H9 (cell line): ENCODE measurements around the gene RPL28. TPM values are rescaled to one million over a fixed set of nuclear protein-coding genes. Genes with fewer than 3 reads are reported as not detected.

Experiments
- DNase-seq: peaks from one replicate; pipeline ENCODE4 v3.0.0-alpha.2; 2017
- H2AFZ ChIP-seq: one replicate; pipeline ENCODE4 v1.6.1; 2013; ENCODE audit warnings: mild to moderate bottlenecking, low read length, control low read depth, moderate library complexity
- H2AK5ac ChIP-seq: 2 replicates; pipeline ENCODE4 v1.6.1; 2013; ENCODE audit warnings: low read length, control low read depth, mixed read lengths; ENCODE audit not compliant: insufficient read length
- H2BK120ac ChIP-seq: one replicate; pipeline ENCODE4 v1.6.1; 2013; ENCODE audit warnings: low read depth, mild to moderate bottlenecking, low read length, control low read depth, inconsistent platforms; ENCODE audit not compliant: poor library complexity, severe bottlenecking
- H2BK12ac ChIP-seq: 2 replicates; pipeline ENCODE4 v1.6.1; 2013; ENCODE audit warnings: low read length, control low read depth, mixed read lengths, low read depth; ENCODE audit not compliant: insufficient read length
- H2BK15ac ChIP-seq: 2 replicates; pipeline ENCODE4 v1.6.1; 2013; ENCODE audit warnings: low read depth, low read length, control low read depth
- H2BK20ac ChIP-seq: one replicate; pipeline ENCODE4 v1.6.1; 2013; ENCODE audit warnings: low read depth, mild to moderate bottlenecking, low read length, control low read depth, inconsistent platforms; ENCODE audit not compliant: poor library complexity, severe bottlenecking
- H2BK5ac ChIP-seq: 2 replicates; pipeline ENCODE4 v1.6.1; 2013; ENCODE audit warnings: low read length, control low read depth, mixed read lengths; ENCODE audit not compliant: insufficient read length
- H3K14ac ChIP-seq: 2 replicates; pipeline ENCODE4 v1.6.1; 2013; ENCODE audit warnings: low read length, control low read depth; ENCODE audit not compliant: insufficient read depth
- H3K18ac ChIP-seq: 2 replicates; pipeline ENCODE4 v1.6.1; 2013; ENCODE audit warnings: low read depth, mild to moderate bottlenecking, mixed read lengths, low read length, control low read depth; ENCODE audit not compliant: insufficient read length
- H3K23ac ChIP-seq: 2 replicates; pipeline ENCODE4 v1.6.1; 2013; ENCODE audit warnings: low read length, control low read depth, mixed read lengths, low read depth; ENCODE audit not compliant: insufficient read length
- H3K23me2 ChIP-seq: 2 replicates; pipeline ENCODE4 v1.6.1; 2013; ENCODE audit warnings: low read depth, mild to moderate bottlenecking, mixed read lengths, low read length, control low read depth; ENCODE audit not compliant: insufficient read length, poor library complexity, severe bottlenecking
- H3K27ac ChIP-seq: 2 replicates; pipeline ENCODE4 v1.5.1; 2013; ENCODE audit warnings: low read length, control low read depth, mixed read lengths, low read depth; ENCODE audit not compliant: insufficient read length
- H3K27me3 ChIP-seq: 2 replicates; pipeline ENCODE4 v1.6.1; 2013; ENCODE audit warnings: low read length, control low read depth, inconsistent platforms; ENCODE audit not compliant: insufficient read depth
- H3K4ac ChIP-seq: 2 replicates; pipeline ENCODE4 v1.6.1; 2013; ENCODE audit warnings: low read depth, mild to moderate bottlenecking, control low read depth, inconsistent platforms, low read length, moderate library complexity
- H3K4me1 ChIP-seq: 2 replicates; pipeline ENCODE4 v1.6.1; 2013; ENCODE audit warnings: low read length, control low read depth, inconsistent platforms; ENCODE audit not compliant: insufficient read depth
- H3K4me2 ChIP-seq: 2 replicates; pipeline ENCODE4 v1.6.1; 2013; ENCODE audit warnings: low read length, control low read depth, mixed read lengths; ENCODE audit not compliant: insufficient read length, insufficient read depth
- H3K56ac ChIP-seq: 2 replicates; pipeline ENCODE4 v1.6.1; 2013; ENCODE audit warnings: low read depth, mild to moderate bottlenecking, mixed read lengths, low read length, control low read depth; ENCODE audit not compliant: insufficient read length
- H3K79me1 ChIP-seq: 2 replicates; pipeline ENCODE4 v1.6.1; 2013; ENCODE audit warnings: low read depth, mild to moderate bottlenecking, moderate library complexity, low read length, control low read depth, inconsistent platforms; ENCODE audit not compliant: insufficient read depth, poor library complexity, severe bottlenecking
- H3K79me2 ChIP-seq: 2 replicates; pipeline ENCODE4 v1.6.1; 2013; ENCODE audit warnings: low read length, control low read depth, inconsistent platforms; ENCODE audit not compliant: insufficient read depth
- H3K9ac ChIP-seq: 2 replicates; pipeline ENCODE4 v1.6.1; 2013; ENCODE audit warnings: low read length, control low read depth, mixed read lengths; ENCODE audit not compliant: insufficient read length; ENCODE audit errors: extremely low read depth
- H3K9me3 ChIP-seq: one replicate; pipeline ENCODE4 v1.6.1; 2013; ENCODE audit warnings: low read depth, low read length, inconsistent platforms; ENCODE audit not compliant: control insufficient read depth
- H3T11ph ChIP-seq: one replicate; pipeline ENCODE4 v1.6.1; 2013; ENCODE audit warnings: mild to moderate bottlenecking, low read length, control low read depth, inconsistent platforms
- H4K20me1 ChIP-seq: one replicate; pipeline ENCODE4 v1.6.1; 2013; ENCODE audit not compliant: control insufficient read depth, insufficient read length, insufficient read depth
- H4K5ac ChIP-seq: 2 replicates; pipeline ENCODE4 v1.6.1; 2013; ENCODE audit warnings: low read depth, mild to moderate bottlenecking, mixed read lengths, low read length, control low read depth; ENCODE audit not compliant: insufficient read length
- H4K8ac ChIP-seq: replicated peaks from 2 replicates; pipeline ENCODE4 v1.6.1; 2013; ENCODE audit warnings: low read length, control low read depth, mixed read lengths, low read depth; ENCODE audit not compliant: insufficient read length
- H4K91ac ChIP-seq: 2 replicates; pipeline ENCODE4 v1.6.1; 2013; ENCODE audit warnings: low read depth, mild to moderate bottlenecking, moderate library complexity, mixed read lengths, low read length, control low read depth; ENCODE audit not compliant: insufficient read length
- H3K27ac Mint-ChIP-seq, 3 experiments: 2 replicates in 2 of 3; 3 replicates in 1 of 3; pipeline ENCODE4 v1.8.0; 2020 to 2021; ENCODE audit warnings: mixed read lengths in 3 of 3, mild to moderate bottlenecking in 1 of 3, moderate library complexity in 1 of 3
- H3K27me3 Mint-ChIP-seq: 2 replicates; pipeline ENCODE4 v1.8.0; 2021; ENCODE audit warnings: low read depth, mild to moderate bottlenecking, moderate library complexity, mixed read lengths
- H3K36me3 Mint-ChIP-seq, 3 experiments: 2 replicates in 2 of 3; 3 replicates in 1 of 3; pipeline ENCODE4 v1.8.0; 2020 to 2021; ENCODE audit warnings: low read depth in 3 of 3, mixed read lengths in 3 of 3; ENCODE audit not compliant: insufficient read depth in 1 of 3
- H3K4me1 Mint-ChIP-seq, 2 experiments: 2 replicates each; pipeline ENCODE4 v1.8.0; 2020; ENCODE audit warnings: mixed read lengths in 2 of 2
- H3K4me3 Mint-ChIP-seq, 2 experiments: 2 replicates in 1 of 2; 3 replicates in 1 of 2; pipeline ENCODE4 v1.8.0; 2020 to 2021; ENCODE audit warnings: mild to moderate bottlenecking in 2 of 2, mixed read lengths in 2 of 2, moderate library complexity in 1 of 2
- H3K9me3 Mint-ChIP-seq, 2 experiments: 2 replicates in 1 of 2; 3 replicates in 1 of 2; pipeline ENCODE4 v1.8.0; 2020; ENCODE audit warnings: mild to moderate bottlenecking in 2 of 2, mixed read lengths in 2 of 2, moderate library complexity in 1 of 2
- WGBS: extraction: QIAGEN DNeasy Blood & Tissue Kit; methylation state at CpG from one replicate; pipeline ENCODE4 v1.1.7; 2013; ENCODE audit warnings: missing lambda C conversion rate, low lambda C conversion rate, mixed read lengths; ENCODE audit not compliant: insufficient read length; ENCODE audit errors: extremely low coverage; 5-methylcytosine and 5-hydroxymethylcytosine counted together
- total RNA-seq: library from RNA; stranded (reverse); gene quantifications from 2 replicates; pipeline ENCODE4 v1.2.1, GENCODE V29; 2021
- TF ChIP-seq, protein P1 (sequence below): fragments of 200-600 bp; sonication (generic); conservative IDR thresholded peaks from 3 replicates; pipeline ENCODE4 v1.8.0; 2021; ENCODE audit warnings: antibody characterized with exemption, mild to moderate bottlenecking

The RPL28 gene
- total RNA-seq, 1 experiment from 2014 or later = 2,076 TPM

DNA sequence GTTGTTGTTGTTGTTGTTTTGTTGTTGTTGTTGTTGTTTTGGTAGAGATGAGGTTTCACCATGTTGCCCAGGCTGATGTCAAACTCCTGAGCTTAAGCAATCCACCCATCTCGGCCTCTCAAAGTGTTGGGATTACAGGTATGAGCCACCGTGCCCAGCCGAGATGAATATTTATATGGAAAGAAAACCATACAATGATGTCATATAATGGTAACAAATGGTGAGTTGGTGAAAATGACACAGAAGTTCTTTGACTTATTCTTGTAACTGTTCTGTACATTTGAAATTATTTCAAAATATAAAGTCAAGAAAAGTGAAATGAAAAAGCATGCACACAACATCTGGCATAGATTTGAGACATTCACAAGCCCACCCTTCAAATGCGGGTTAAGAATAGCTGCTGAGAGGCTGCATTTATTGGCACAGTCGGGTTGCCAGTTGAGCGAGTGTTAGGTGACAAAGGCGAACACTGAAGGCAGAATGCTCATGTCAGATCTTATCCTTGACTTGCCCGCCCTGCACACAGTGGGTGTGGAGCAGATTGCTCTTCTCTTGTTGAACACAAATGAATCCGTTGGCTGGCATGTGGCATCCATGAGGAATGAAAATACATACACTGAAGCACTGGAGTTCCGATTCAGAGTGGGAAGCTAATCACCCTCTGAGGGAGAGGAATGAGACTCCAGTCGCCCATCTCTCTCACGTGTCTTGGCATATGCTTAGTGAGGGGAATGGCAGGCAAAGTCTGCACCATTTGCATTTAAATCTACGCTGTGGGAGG is 37.7 kb downstream of the RPL28 start:
- no peak overlapping the region for H2AFZ ChIP-seq
- WGBS = no CpG with 5 or more reads among the region's 13 CpGs
- H4K5ac ChIP-seq = no peak overlapping the region
- no peak overlapping the region for H2BK15ac ChIP-seq
- H2BK20ac ChIP-seq = no peak overlapping the region
- Mint-ChIP-seq H3K4me3 (no peak overlapping the region), H3K9me3 (peaks cover 0 to 2% of the 10 kb centered on the region in 2 experiments; a peak in 1 of 5 replicates), H3K36me3 (no peaks in the 10 kb centered on the region), H3K4me1 (peaks cover 0 to 2% of the 10 kb centered on the region in 2 experiments; a peak in 2 of 4 replicates), H3K27ac (no peak overlapping the region), H3K27me3 (peaks cover 50% of the 10 kb centered on the region)
- H3K4ac ChIP-seq = no peak overlapping the region
- H2BK120ac ChIP-seq = no peak overlapping the region
- H3K79me1 ChIP-seq = no peaks in the 10 kb centered on the region
- no peaks in the 10 kb centered on the region for H4K20me1 ChIP-seq
- H3K4me2 ChIP-seq = no peak overlapping the region
- no peak overlapping the region for H4K8ac ChIP-seq
- TF ChIP-seq, protein P1, sequence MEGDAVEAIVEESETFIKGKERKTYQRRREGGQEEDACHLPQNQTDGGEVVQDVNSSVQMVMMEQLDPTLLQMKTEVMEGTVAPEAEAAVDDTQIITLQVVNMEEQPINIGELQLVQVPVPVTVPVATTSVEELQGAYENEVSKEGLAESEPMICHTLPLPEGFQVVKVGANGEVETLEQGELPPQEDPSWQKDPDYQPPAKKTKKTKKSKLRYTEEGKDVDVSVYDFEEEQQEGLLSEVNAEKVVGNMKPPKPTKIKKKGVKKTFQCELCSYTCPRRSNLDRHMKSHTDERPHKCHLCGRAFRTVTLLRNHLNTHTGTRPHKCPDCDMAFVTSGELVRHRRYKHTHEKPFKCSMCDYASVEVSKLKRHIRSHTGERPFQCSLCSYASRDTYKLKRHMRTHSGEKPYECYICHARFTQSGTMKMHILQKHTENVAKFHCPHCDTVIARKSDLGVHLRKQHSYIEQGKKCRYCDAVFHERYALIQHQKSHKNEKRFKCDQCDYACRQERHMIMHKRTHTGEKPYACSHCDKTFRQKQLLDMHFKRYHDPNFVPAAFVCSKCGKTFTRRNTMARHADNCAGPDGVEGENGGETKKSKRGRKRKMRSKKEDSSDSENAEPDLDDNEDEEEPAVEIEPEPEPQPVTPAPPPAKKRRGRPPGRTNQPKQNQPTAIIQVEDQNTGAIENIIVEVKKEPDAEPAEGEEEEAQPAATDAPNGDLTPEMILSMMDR = no peak
- H2BK12ac ChIP-seq = no peak overlapping the region
- no peak overlapping the region for H3K9ac ChIP-seq
- H4K91ac ChIP-seq = no peak overlapping the region
- no peaks in the 10 kb centered on the region for H3K27me3 ChIP-seq
- no peak overlapping the region for H2BK5ac ChIP-seq
- H3K23ac ChIP-seq = no peak overlapping the region
- H3K14ac ChIP-seq = no peak overlapping the region
- no peak overlapping the region for H3K27ac ChIP-seq
- H3K79me2 ChIP-seq = no peaks in the 10 kb centered on the region
- no peaks in the 10 kb centered on the region for H3K9me3 ChIP-seq
- no peaks in the 10 kb centered on the region for H3K23me2 ChIP-seq
- no peak overlapping the region for H3T11ph ChIP-seq
- H3K56ac ChIP-seq = no peak overlapping the region
- H3K18ac ChIP-seq = no peak overlapping the region
- no peak for DNase-seq
- no peaks in the 10 kb centered on the region for H3K4me1 ChIP-seq
- no peak overlapping the region for H2AK5ac ChIP-seq
